VCaP (cell line): ENCODE results near the gene REEP6.

ENCODE experiments used
- H3K27ac ChIP-seq: fragments of 450-650 bp; 2 replicates; pipeline ENCODE4 v1.5.1; 2017
- CTCF ChIP-seq: fragments of 450-650 bp; conservative IDR thresholded peaks from 2 replicates; pipeline ENCODE4 v1.5.1; 2017; ENCODE audit warnings: mild to moderate bottlenecking, moderate library complexity

The REEP6 gene

GRCh38 chr19:1483979-1484428 is 7.0 kb upstream of the REEP6 start:
- H3K27ac ChIP-seq, result no peak overlapping the region
- TF ChIP-seq CTCF, result no peak

GRCh38 chr19:1486720-1487575 is 4.0 kb upstream of the REEP6 start:
- TF ChIP-seq CTCF, result no peak
- no peak overlapping the region for H3K27ac ChIP-seq

- H3K27ac ChIP-seq, result no peak overlapping the region
- no peak for TF ChIP-seq CTCF
Observed at GRCh38 chr19:1487576-1488281, 3.3 kb upstream of the REEP6 start.

GRCh38 chr19:1488282-1488601 is 2.7 kb upstream of the REEP6 start:
- H3K27ac ChIP-seq, result no peak overlapping the region
- TF ChIP-seq CTCF, result no peak

- peak overlapping the region; percentile 75 for H3K27ac ChIP-seq
- no peak for TF ChIP-seq CTCF
Observed at GRCh38 chr19:1489463-1490310, 1.3 kb upstream of the REEP6 start.

GRCh38 chr19:1490311-1491113 is 469 bp upstream of the REEP6 start, which contains the start of gene PCSK4:
Gene PCSK4 (minus strand): TSS chr19:1490350. CDS start chr19:1490346, 4 bp downstream.
- peak within 1 kb of the TSS; percentile 75 for H3K27ac ChIP-seq
- no peak for TF ChIP-seq CTCF
